Breast epithelium (tissue), 3 donors: ENCODE data around the gene TMEM132C.

Experiments
- CTCF ChIP-seq, 3 donors: fragments of 450-650 bp; IDR thresholded peaks; one replicate each; pipeline ENCODE4 v1.5.1; 2016 to 2017; ENCODE audit warnings: antibody characterized with exemption in 3 of 3, mild to moderate bottlenecking in 3 of 3, moderate library complexity in 3 of 3
- POLR2A ChIP-seq: fragments of 450-650 bp; IDR thresholded peaks from one replicate; pipeline ENCODE4 v1.6.1; 2016; ENCODE audit warnings: antibody characterized with exemption, mild to moderate bottlenecking, moderate library complexity
- POLR2AphosphoS5 ChIP-seq, 3 donors: sonication (generic); formaldehyde crosslinking; IDR thresholded peaks; one replicate each; pipeline ENCODE4 v1.6.1; 2017; ENCODE audit warnings: antibody characterized with exemption in 3 of 3

DNA sequence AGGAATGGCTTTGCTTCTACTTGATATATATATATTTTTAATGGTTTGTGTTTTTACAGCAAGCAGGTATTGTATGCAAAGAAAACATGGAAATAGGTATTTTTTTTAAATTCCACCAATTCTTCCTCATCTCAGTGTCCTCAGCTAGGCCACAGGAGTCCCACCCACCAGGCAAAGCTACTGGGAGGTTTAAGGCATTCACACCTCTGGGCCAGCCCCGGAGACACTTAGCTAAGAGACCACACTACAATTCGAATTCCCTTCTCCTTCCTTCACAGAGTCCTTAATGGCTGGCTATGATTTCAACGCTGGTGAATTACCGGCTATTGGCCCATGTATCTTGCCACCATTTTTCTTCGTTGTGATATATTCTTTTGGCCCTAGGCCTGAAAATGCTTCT, 485.4 kb downstream of the TMEM132C start:
- TF ChIP-seq CTCF (IDR thresholded peaks at IDR 0.05) (no peak), POLR2A (no peak), POLR2AphosphoS5 (IDR thresholded peaks at IDR 0.05) (no peak)
